HEK293 (cell line): ENCODE results near the gene CADPS.

Experiments used
- KLF1 ChIP-seq: fragments of 450-650 bp; formaldehyde crosslinking; IDR thresholded peaks from 2 replicates; pipeline ENCODE4 v1.5.1; 2016; ENCODE audit warnings: missing biosample characterization, missing genetic modification characterization
- OVOL3 ChIP-seq: fragments of 450-650 bp; formaldehyde crosslinking; IDR thresholded peaks from 2 replicates; pipeline ENCODE4 v1.5.1; 2016; ENCODE audit warnings: missing biosample characterization, missing genetic modification characterization
- ZNF302 ChIP-seq: fragments of 450-650 bp; formaldehyde crosslinking; IDR thresholded peaks from 2 replicates; pipeline ENCODE4 v1.5.1; 2016; ENCODE audit warnings: missing biosample characterization, missing genetic modification characterization, low read depth
- ZNF707 ChIP-seq: fragments of 450-650 bp; formaldehyde crosslinking; IDR thresholded peaks from 2 replicates; pipeline ENCODE4 v1.5.1; 2016; ENCODE audit warnings: missing biosample characterization, missing genetic modification characterization
- TF ChIP-seq, protein P1 (sequence below): fragments of 450-650 bp; formaldehyde crosslinking; IDR thresholded peaks from 2 replicates; pipeline ENCODE4 v1.5.1; 2016; ENCODE audit warnings: missing biosample characterization, missing genetic modification characterization

DNA sequence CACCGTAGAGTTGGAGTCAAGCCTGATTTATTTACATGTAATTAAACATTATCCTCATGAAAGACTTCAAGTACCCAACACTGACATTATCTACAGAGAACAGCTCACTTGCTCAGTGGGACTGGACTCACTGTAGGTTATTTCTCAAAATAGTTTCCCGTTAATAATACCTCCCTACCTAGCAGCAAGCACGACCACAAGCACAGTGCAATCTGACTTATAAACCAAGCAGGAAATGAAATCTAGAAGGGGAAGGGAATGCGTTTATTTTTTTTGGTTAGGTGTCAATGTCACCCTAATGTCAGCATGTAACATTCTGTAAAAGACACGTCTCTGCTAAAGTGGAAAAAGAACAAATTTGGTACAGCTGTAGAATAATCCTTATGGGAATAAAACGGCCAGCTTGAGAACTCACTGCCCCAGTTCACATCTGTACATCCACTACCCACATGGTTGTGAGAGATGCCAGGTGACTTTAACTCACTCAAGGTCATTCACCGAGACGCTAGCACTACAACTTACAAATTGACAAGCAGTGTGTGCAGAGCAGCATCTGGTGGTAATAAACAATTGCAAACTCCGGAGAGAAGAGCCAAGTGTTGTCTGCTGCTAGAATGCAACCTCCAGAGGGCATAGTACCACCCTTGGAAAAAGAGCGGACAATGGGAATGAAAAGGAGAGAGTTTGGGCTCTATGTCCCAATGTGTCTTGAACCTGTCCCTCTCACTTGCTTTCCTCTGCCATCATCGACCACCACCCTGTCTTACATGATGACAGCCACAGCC, 242.5 kb downstream of the CADPS start:
- TF ChIP-seq, protein P1, sequence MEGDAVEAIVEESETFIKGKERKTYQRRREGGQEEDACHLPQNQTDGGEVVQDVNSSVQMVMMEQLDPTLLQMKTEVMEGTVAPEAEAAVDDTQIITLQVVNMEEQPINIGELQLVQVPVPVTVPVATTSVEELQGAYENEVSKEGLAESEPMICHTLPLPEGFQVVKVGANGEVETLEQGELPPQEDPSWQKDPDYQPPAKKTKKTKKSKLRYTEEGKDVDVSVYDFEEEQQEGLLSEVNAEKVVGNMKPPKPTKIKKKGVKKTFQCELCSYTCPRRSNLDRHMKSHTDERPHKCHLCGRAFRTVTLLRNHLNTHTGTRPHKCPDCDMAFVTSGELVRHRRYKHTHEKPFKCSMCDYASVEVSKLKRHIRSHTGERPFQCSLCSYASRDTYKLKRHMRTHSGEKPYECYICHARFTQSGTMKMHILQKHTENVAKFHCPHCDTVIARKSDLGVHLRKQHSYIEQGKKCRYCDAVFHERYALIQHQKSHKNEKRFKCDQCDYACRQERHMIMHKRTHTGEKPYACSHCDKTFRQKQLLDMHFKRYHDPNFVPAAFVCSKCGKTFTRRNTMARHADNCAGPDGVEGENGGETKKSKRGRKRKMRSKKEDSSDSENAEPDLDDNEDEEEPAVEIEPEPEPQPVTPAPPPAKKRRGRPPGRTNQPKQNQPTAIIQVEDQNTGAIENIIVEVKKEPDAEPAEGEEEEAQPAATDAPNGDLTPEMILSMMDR (tag by site-specific recombination) = peak; percentile 35; the same call in 1 of the 2 replicates
- TF ChIP-seq ZNF302 (tag by site-specific recombination) (no peak), ZNF707 (tag by site-specific recombination) (no peak), KLF1 (tag by site-specific recombination) (no peak), OVOL3 (tag by site-specific recombination) (no peak)
